HEK293 (cell line): Measurements from ENCODE around the gene PLEKHG5.
A peak's percentile ranks its signal among the peaks of the same experiment; 100 is the strongest.

Source experiments
- HOXC10 ChIP-seq: sonication (generic); formaldehyde crosslinking; IDR thresholded peaks from 2 replicates; pipeline ENCODE4 v1.8.1; 2023; ENCODE audit warnings: mild to moderate bottlenecking, missing genetic modification reagents
- PRDM6 ChIP-seq: fragments of 450-650 bp; formaldehyde crosslinking; IDR thresholded peaks from 2 replicates; pipeline ENCODE4 v1.5.1; 2017; ENCODE audit warnings: missing biosample characterization, missing genetic modification characterization
- SALL2 ChIP-seq: fragments of 450-650 bp; formaldehyde crosslinking; IDR thresholded peaks from 2 replicates; pipeline ENCODE4 v1.5.0; 2017; ENCODE audit warnings: missing biosample characterization, mild to moderate bottlenecking, missing genetic modification characterization, borderline replicate concordance
- SCRT2 ChIP-seq: fragments of 450-650 bp; formaldehyde crosslinking; IDR thresholded peaks from 2 replicates; pipeline ENCODE4 v1.5.1; 2016; ENCODE audit warnings: missing biosample characterization, missing genetic modification characterization
- SP7 ChIP-seq: fragments of 450-650 bp; formaldehyde crosslinking; IDR thresholded peaks from 2 replicates; pipeline ENCODE4 v1.5.1; 2016; ENCODE audit warnings: missing biosample characterization, missing genetic modification characterization
- TRIM28 ChIP-seq: IDR thresholded peaks from 2 replicates; pipeline ENCODE4 v1.6.1; 2011; ENCODE audit warnings: low read length, control low read depth, borderline replicate concordance
- WT1 ChIP-seq: fragments of 450-650 bp; formaldehyde crosslinking; IDR thresholded peaks from 2 replicates; pipeline ENCODE4 v1.5.1; 2016; ENCODE audit warnings: missing biosample characterization, missing genetic modification characterization
- ZBTB26 ChIP-seq: fragments of 450-650 bp; formaldehyde crosslinking; optimal IDR thresholded peaks from 2 replicates; pipeline ENCODE3; 2016; ENCODE audit warnings: missing biosample characterization, mild to moderate bottlenecking, missing genetic modification characterization
- ZBTB48 ChIP-seq: fragments of 450-650 bp; formaldehyde crosslinking; IDR thresholded peaks from 2 replicates; pipeline ENCODE4 v1.5.1; 2016; ENCODE audit warnings: missing biosample characterization, missing genetic modification characterization
- ZBTB8A ChIP-seq: fragments of 450-650 bp; formaldehyde crosslinking; IDR thresholded peaks from 2 replicates; pipeline ENCODE4 v1.5.1; 2016; ENCODE audit warnings: missing biosample characterization, missing genetic modification characterization
- ZFP69B ChIP-seq: fragments of 450-650 bp; formaldehyde crosslinking; IDR thresholded peaks from 2 replicates; pipeline ENCODE4 v1.5.1; 2016; ENCODE audit warnings: missing biosample characterization, missing genetic modification characterization
- ZNF148 ChIP-seq: fragments of 450-650 bp; formaldehyde crosslinking; IDR thresholded peaks from 2 replicates; pipeline ENCODE4 v1.5.0; 2017; ENCODE audit warnings: missing biosample characterization, missing genetic modification characterization, borderline replicate concordance
- ZNF169 ChIP-seq: fragments of 450-650 bp; formaldehyde crosslinking; IDR thresholded peaks from 2 replicates; pipeline ENCODE4 v1.5.1; 2016; ENCODE audit warnings: missing biosample characterization, missing genetic modification characterization
- ZNF214 ChIP-seq: fragments of 450-650 bp; formaldehyde crosslinking; IDR thresholded peaks from 2 replicates; pipeline ENCODE4 v1.5.1; 2017; ENCODE audit warnings: missing biosample characterization, mild to moderate bottlenecking, missing genetic modification characterization, borderline replicate concordance
- ZNF221 ChIP-seq: fragments of 450-650 bp; formaldehyde crosslinking; IDR thresholded peaks from 2 replicates; pipeline ENCODE4 v1.5.1; 2017; ENCODE audit warnings: missing biosample characterization, missing genetic modification characterization, borderline replicate concordance
- ZNF391 ChIP-seq: fragments of 450-650 bp; formaldehyde crosslinking; IDR thresholded peaks from 2 replicates; pipeline ENCODE4 v1.5.1; 2016; ENCODE audit warnings: low read depth, missing biosample characterization, missing genetic modification characterization, borderline replicate concordance
- ZNF423 ChIP-seq: fragments of 450-650 bp; formaldehyde crosslinking; IDR thresholded peaks from 2 replicates; pipeline ENCODE4 v1.5.1; 2016; ENCODE audit warnings: missing biosample characterization, missing genetic modification characterization
- ZNF426 ChIP-seq: fragments of 450-650 bp; formaldehyde crosslinking; IDR thresholded peaks from 2 replicates; pipeline ENCODE4 v1.5.1; 2017; ENCODE audit warnings: missing biosample characterization, missing genetic modification characterization, mild to moderate bottlenecking, inconsistent platforms, moderate library complexity
- ZNF529 ChIP-seq: fragments of 450-650 bp; formaldehyde crosslinking; IDR thresholded peaks from 2 replicates; pipeline ENCODE4 v1.5.1; 2017; ENCODE audit warnings: missing genetic modification characterization, missing biosample characterization; ENCODE audit not compliant: insufficient replicate concordance
- ZNF530 ChIP-seq: fragments of 450-650 bp; formaldehyde crosslinking; IDR thresholded peaks from 2 replicates; pipeline ENCODE4 v1.5.1; 2016; ENCODE audit warnings: low read depth, missing biosample characterization, missing genetic modification characterization
- ZNF596 ChIP-seq: fragments of 450-650 bp; IDR thresholded peaks from 2 replicates; pipeline ENCODE4 v1.5.0; 2018; ENCODE audit warnings: missing biosample characterization, mild to moderate bottlenecking, missing genetic modification characterization, moderate library complexity
- ZNF623 ChIP-seq: fragments of 450-650 bp; formaldehyde crosslinking; IDR thresholded peaks from 2 replicates; pipeline ENCODE4 v1.5.1; 2016; ENCODE audit warnings: missing biosample characterization, missing genetic modification characterization
- ZNF624 ChIP-seq: fragments of 450-650 bp; formaldehyde crosslinking; IDR thresholded peaks from 2 replicates; pipeline ENCODE4 v1.5.1; 2017; ENCODE audit warnings: missing biosample characterization, missing genetic modification characterization
- ZNF645 ChIP-seq: fragments of 450-650 bp; formaldehyde crosslinking; IDR thresholded peaks from 2 replicates; pipeline ENCODE4; 2016; ENCODE audit warnings: missing biosample characterization, missing genetic modification characterization
- ZNF658 ChIP-seq: fragments of 450-650 bp; formaldehyde crosslinking; IDR thresholded peaks from 2 replicates; pipeline ENCODE4; 2016; ENCODE audit warnings: missing biosample characterization, missing genetic modification characterization
- ZNF660 ChIP-seq: fragments of 450-650 bp; IDR thresholded peaks from 2 replicates; pipeline ENCODE4 v1.5.1; 2018; ENCODE audit warnings: missing biosample characterization, mild to moderate bottlenecking, missing genetic modification characterization
- ZNF677 ChIP-seq: fragments of 450-650 bp; IDR thresholded peaks from 2 replicates; pipeline ENCODE4 v1.5.0; 2018; ENCODE audit warnings: missing biosample characterization, mild to moderate bottlenecking, missing genetic modification characterization, moderate library complexity
- ZNF747 ChIP-seq: fragments of 450-650 bp; formaldehyde crosslinking; IDR thresholded peaks from 2 replicates; pipeline ENCODE4 v1.5.1; 2016; ENCODE audit warnings: missing biosample characterization, missing genetic modification characterization
- ZNF837 ChIP-seq: fragments of 450-650 bp; formaldehyde crosslinking; IDR thresholded peaks from 2 replicates; pipeline ENCODE4 v1.5.1; 2016; ENCODE audit warnings: missing biosample characterization, missing genetic modification characterization
- ZNF843 ChIP-seq: fragments of 450-650 bp; formaldehyde crosslinking; IDR thresholded peaks from 2 replicates; pipeline ENCODE4 v1.5.1; 2016; ENCODE audit warnings: missing biosample characterization, missing genetic modification characterization
- ZXDB ChIP-seq: fragments of 450-650 bp; formaldehyde crosslinking; IDR thresholded peaks from 2 replicates; pipeline ENCODE4 v1.5.1; 2016; ENCODE audit warnings: missing biosample characterization, missing genetic modification characterization
- TF ChIP-seq, protein P1 (sequence below): fragments of 450-650 bp; formaldehyde crosslinking; IDR thresholded peaks from 2 replicates; pipeline ENCODE4 v1.5.1; 2016; ENCODE audit warnings: missing biosample characterization, missing genetic modification characterization

PLEKHG5 gene

DNA sequence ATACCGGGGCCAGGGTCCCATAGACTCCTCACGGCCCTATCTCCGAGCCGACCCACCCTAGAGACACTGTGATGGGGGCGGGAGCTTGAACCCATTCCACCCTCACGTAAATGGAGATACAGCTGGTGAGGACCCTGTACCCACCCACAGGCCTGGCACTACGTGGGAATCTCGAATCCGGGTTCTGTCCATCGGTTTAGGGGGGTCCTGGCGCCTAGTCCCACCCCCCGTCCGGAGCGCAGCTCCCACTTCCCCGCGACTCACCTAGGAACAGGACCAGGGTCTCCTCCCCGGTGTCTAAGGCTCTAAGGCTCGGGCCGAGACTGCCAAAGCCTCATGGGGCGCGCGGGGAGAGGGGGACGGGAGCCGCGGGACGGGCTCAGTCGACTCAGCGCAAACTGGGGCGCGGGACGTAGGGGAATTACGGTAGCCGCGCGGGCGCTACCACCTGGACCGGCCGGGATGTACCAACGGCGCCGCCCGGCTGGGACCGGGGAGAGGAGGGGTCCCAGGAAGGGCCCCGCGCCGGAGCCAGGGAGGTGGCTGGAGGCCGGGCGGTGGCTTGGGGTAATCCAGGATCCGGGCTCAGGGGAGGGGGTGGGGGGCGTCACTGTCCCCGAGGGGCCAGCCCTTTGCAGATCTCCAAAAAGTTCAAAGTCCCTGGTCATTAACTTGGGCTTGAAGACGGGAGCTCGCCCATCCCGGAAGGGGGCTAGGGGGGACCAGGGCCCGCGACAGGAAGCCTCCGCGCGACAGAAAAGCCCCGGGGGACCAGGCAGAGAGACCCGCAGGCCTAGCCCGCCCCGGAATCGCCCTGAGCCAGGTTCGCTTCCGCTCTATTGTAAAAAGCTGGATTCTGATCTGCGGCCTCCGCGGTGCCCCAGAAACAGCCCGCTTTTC is 1.0 kb downstream of the PLEKHG5 start (continued):
- TF ChIP-seq PRDM6 (tag by site-specific recombination): no peak
- peak; percentile 56; the same call in 1 of the 2 replicates for TF ChIP-seq ZNF423 (tag by site-specific recombination)
- TF ChIP-seq ZNF530: no peak
- no peak for TF ChIP-seq SCRT2
- no peak for TF ChIP-seq ZNF426 (tag by site-specific recombination)
- TF ChIP-seq, protein P1, sequence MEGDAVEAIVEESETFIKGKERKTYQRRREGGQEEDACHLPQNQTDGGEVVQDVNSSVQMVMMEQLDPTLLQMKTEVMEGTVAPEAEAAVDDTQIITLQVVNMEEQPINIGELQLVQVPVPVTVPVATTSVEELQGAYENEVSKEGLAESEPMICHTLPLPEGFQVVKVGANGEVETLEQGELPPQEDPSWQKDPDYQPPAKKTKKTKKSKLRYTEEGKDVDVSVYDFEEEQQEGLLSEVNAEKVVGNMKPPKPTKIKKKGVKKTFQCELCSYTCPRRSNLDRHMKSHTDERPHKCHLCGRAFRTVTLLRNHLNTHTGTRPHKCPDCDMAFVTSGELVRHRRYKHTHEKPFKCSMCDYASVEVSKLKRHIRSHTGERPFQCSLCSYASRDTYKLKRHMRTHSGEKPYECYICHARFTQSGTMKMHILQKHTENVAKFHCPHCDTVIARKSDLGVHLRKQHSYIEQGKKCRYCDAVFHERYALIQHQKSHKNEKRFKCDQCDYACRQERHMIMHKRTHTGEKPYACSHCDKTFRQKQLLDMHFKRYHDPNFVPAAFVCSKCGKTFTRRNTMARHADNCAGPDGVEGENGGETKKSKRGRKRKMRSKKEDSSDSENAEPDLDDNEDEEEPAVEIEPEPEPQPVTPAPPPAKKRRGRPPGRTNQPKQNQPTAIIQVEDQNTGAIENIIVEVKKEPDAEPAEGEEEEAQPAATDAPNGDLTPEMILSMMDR: no peak
- TF ChIP-seq ZNF596: no peak
- TF ChIP-seq WT1 (tag by site-specific recombination): no peak; the same call in 1 of the 2 replicates
- TF ChIP-seq ZNF221 (tag by site-specific recombination): no peak
- TF ChIP-seq SP7: peak; percentile 74
- TF ChIP-seq ZNF214 (tag by site-specific recombination): no peak
- TF ChIP-seq SALL2: no peak
- no peak for TF ChIP-seq ZNF169 (tag by site-specific recombination)
- TF ChIP-seq ZNF843 (tag by site-specific recombination): no peak
- TF ChIP-seq ZNF677 (tag by site-specific recombination): no peak
- TF ChIP-seq ZNF658 (tag by site-specific recombination): no peak
- no peak; the same call in 1 of the 2 replicates for TF ChIP-seq ZNF623 (tag by site-specific recombination)
- no peak for TF ChIP-seq ZNF837
- no peak for TF ChIP-seq ZNF148 (tag by site-specific recombination)
- no peak for TF ChIP-seq HOXC10 (CRISPR knock-in tag)
- TF ChIP-seq TRIM28: no peak
- no peak for TF ChIP-seq ZNF624 (tag by site-specific recombination)
- peak; percentile 23; the same call in 1 of the 2 replicates for TF ChIP-seq ZBTB48 (tag by site-specific recombination)
- TF ChIP-seq ZNF529 (tag by site-specific recombination): no peak
- TF ChIP-seq ZNF391: peak; percentile 83; the same call in 1 of the 2 replicates
- TF ChIP-seq ZNF747 (tag by site-specific recombination): no peak
- peak; percentile 14; the same call in 1 of the 2 replicates for TF ChIP-seq ZFP69B (tag by site-specific recombination)
- peak; percentile 84 for TF ChIP-seq ZNF660 (tag by site-specific recombination)
- TF ChIP-seq ZBTB8A (tag by site-specific recombination): peak; percentile 77
- TF ChIP-seq ZNF645 (tag by site-specific recombination): no peak
- TF ChIP-seq ZXDB (tag by site-specific recombination): peak; percentile 60
- peak; percentile 91 for TF ChIP-seq ZBTB26 (tag by site-specific recombination)
